G401 (cell line): ENCODE results near the gene LLPH. TPM values are rescaled to one million over a fixed set of nuclear protein-coding genes. Genes with fewer than 3 reads are reported as not detected.

Experiments used
- DNase-seq: peaks from one replicate; pipeline ENCODE4 v3.0.0-alpha.2; 2015; ENCODE audit warnings: low spot score
- in situ Hi-C: cut with HindIII; loops from 2 replicates; pipeline ENCODE4 v1.10.0; 2016; ENCODE audit warnings: low sequenced_read_pairs, mixed read lengths
- total RNA-seq: library from RNA; depleted of rRNA; stranded (reverse); fragments of >200 nt; shearing (Covaris generic); gene quantifications from 2 replicates; pipeline ENCODE4 v1.2.3, GENCODE V29; 2014

LLPH gene
- total RNA-seq, 1 experiment from 2014 or later, result 36.5 TPM

DNA sequence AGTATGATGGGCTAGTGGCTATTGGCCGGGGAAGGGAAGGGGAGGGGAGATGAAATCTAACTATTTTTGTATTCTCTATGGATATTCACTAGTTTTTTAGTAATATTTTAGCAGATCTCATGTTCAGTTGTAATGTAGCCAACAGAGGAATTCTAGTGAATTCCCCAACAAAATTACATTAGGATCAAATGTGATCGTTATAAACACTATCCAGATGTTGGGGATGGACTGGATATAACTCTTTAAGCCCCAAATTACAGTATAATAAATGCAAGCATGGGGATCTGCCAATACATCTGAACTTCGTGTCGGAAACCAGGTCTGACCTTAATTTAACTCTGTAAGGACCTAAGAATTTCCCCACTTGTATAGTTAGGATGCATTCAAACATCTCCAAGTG, 21.5 kb downstream of the LLPH start:
- in situ Hi-C loops, result no loop called here

DNA sequence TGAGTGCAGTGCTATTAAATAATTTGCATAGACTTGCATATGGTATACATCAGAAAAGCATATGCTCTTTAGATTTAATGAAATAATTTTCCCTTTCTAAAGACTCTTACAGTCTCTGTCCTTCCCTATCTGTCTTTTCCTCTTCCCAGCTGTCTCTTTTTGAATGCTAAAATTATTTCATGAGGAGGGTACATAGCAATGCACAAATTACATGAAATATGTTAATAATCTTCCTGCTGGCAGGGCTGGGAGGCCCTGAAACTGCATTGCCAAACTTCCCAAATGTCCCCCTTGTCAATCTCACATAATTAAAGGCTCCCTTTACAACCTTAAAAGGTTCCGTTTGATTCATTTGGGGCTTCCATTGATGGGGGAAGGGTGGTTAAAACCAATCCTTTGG, 22.2 kb downstream of the LLPH start:
- in situ Hi-C loops, result no loop called here
- no peak for DNase-seq

More for the DNA sequence above, 21.5 kb downstream of the LLPH start:
- DNase-seq, result no peak

DNA sequence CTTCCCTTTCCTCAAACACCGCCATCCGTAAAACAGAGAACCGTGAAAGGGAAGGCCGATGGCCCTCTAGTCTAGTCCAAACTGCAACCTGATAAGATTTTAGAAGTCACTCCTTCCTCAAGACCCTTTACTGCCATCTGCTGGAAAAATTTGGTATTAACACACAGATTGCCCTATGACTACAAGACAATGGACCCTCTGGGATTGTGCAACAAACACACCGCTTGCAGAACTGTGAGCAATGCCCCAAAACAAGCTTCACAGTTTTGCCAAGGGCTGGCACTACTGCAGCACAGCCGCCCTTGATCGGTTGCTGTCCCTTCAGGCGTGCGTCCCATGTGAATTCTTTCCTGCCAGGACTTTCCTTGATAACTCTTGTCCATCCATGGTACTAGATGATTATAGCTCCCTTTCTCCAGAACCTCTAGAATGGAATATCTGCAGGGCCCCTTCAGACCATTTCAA, 23.1 kb downstream of the LLPH start:
- peak; percentile 84 for DNase-seq
- in situ Hi-C loops, result no loop called here

DNA sequence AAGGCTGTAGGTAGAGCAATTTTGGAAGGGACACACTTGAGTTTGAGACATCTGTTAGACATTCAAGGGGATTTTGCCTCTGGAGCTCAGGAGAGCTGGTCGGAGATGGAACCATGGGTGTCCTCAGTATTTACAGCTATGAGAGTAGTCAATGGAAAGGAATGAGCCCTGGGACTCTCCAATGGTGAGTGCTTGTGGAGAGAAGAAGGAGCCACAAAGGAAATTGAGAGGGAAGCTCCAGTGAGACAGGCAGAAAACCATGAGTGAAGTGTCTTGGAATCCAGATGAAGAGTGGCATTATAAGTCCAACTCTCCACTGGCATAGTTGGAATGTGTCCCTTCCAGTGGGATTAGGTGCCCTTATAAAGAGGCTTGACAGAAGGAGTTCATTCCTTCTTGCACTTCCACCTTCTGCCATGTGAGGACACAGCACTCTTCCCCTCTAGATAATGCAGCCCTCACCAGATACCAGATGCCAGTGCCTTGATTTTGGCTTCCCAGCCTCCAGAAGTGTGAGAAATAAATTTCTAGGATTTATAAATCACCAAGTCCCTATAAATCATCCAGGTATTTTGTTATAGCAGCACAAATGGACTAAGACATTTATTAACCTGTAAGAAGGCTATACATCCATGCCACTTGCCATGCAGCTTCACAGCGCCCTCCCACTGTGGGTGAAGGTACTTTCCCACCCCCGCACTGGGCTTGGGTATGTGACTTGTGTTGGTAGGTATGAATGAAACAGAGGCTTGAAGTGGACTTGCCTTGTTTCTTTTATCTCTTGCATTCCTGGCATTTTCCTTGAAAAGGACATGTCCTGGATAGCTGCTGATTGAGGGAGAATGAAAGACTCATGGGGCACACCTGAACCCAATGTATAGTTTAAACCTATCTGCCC, 27.3 kb downstream of the LLPH start:
- DNase-seq, result no peak
- in situ Hi-C loops, result no loop called here

DNA sequence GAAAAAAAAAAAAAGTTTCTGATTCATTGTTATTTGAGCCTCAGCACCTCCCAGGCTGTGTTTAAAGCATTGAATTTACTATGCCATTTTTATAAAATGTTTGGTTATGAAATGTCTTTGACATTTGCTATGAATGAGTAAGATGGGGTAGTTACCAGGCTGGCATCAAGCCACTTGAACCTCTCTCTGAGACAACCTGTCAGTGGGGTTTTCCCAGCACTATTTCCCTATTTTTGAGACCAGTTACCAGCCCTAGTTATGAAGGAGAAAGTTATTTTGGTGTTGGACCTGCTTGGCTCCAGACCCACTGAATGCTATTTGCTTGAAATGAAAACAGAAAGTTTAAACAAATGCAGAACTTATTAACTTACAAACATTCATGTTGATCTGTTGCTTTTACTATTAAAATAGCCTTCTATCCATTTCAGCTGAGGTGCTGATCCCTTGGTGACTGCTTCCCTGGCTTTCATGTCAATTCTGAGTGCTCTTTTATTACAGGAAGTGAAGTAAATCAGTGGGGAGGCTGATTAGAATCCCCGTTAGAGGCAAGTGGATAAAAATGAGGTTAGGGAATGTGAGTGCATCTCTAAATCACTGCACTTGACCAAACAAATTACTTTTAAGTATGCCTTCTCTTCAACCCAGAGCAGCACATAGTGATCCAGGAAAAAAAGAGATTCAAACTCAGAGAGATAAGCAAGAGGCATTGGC, 37.8 kb downstream of the LLPH start:
- no peak for DNase-seq
- in situ Hi-C loops, result no loop called here

DNA sequence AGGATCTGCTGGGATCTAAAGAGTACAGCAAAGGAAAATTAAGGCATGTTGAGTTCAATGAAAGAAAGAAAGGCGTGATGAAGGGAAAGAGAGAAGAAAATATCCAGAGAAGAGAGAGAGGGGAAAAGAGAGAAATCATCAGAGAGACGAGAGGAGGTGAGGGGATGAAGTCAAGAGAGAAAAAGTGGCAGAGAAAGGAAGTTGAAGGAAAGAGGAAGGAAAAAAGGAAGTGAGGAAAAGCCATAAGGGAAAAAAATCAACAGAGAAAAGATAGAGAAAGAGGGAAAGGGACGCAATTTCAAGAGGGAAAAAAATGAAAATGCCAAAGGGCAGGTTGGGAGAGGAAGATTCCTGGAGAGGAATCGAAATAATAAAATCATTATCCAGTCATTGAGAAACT, 40.4 kb downstream of the LLPH start:
- in situ Hi-C loops, result no loop called here
- no peak for DNase-seq

DNA sequence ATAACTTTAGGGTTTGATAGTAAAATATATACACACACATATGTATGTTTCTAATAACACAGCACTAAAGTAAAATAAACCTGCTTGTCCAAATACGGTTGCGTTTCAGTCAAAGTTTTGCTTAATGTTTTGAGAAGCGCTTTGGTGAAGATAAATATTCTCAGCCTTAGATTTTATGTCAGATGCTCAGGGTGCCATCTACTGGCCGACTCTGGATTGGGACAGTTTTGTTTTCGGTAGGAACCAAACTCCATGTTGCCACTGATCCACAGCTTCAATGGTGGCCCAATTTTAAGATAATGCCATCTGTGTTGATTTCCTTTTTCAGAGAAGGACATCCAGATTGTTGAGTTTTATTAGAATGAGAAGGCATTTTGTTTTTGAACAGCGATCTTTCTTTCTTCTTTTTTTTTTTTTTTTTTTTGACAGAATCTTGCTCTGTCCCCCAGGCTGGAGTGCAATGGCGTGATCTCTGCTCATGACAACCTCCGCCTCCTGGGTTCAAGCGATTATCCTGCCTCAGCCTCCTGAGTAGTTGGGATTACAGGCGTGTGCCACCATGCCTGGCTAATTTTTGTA, 43.1 kb downstream of the LLPH start:
- in situ Hi-C loops, result no loop called here

DNA sequence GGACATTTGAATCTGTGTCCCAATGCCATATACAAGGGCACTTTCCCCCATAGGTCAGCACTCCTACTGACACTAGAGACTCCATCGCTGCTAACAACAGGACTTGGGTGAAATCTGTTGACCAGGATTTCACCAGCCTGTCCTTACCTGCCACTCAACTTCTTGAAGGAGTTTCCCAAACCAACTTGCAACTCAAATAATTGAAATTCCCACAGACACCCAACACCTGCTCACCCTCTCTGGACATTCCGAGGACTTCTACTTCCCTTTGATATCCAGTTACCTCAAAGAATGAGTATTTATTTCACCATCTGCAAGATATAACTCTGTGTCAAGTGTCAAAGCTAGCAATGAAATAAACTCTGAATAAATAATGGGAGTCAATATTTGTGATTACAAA, 44.6 kb downstream of the LLPH start:
- in situ Hi-C loops, result no loop called here
- no peak for DNase-seq

More for the DNA sequence above, 43.1 kb downstream of the LLPH start:
- DNase-seq, result peak; percentile 68

DNA sequence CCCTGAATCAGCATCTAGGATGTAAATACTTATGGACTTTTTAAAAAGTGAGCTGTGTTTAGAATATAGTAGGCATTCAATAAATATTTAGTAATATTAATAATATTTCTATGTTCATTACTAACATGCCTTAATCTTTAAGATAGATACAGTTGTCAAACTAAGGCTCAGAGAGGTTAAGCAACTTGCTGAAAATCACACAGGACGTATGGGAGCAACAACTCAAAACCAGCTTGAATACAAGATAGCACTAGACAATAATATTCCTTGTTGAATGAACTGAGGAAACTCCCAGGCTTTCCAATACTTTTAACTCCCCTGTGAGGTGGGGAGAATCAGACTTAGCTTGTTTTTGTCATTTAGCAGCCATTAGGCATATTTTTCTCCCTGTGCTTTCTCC, 45.3 kb downstream of the LLPH start:
- in situ Hi-C loops, result no loop called here
- no peak for DNase-seq

DNA sequence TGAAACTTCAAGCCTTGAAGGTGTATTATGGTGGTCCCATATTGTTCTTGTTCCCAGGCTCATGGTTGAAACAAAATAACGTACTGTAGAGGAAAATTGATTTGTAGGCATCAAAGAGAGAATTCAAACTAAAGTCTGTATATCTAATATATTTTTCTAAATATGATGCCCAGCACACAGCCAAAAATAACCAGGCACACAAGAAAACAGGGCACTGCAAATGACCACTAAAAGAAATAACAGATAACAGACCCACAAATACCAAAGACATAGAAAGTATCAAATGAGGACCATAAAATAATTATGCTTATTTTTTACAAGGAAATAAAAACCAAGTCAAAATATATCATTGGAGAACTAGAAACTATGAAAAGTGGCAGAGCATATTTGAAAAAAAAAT, 46.8 kb downstream of the LLPH start:
- in situ Hi-C loops, result no loop called here
- DNase-seq, result no peak

DNA sequence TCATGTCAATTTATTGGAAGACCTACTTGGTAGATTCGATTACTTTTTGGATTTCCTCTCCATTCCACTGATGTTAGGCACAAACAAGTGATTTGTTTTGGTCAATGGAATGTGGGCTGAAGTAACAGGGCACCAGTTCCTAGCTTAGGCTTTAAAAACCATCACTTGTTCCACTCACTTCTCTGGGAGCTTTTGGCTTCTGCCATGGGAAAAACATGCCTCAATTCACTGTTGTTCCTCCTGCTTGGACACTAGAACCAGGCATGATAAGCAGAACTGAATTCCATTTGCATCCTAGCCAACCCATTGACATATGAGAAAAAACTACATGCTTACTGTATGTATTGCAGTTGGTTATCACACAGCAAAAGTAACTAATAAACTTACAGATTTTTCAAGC, 47.8 kb downstream of the LLPH start:
- DNase-seq, result no peak
- in situ Hi-C loops, result no loop called here

DNA sequence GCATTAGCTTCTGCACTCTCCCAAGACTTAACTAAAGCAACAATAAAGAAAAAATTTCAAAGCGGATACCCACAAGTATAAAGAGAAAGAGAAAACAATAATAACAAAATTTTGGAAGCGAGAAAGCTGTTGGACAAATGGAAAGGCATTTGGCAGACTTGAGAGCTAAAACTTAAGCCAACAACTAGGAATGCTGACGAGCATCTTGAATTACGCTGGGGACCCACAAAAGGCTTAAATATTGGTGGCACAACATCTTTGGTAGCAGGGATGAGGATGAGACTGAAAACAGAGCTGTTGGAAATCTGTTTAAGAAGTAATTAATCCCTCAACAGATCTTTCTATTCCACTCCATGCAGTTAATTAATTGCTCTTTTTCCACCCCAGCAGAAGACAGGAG, 49.8 kb downstream of the LLPH start:
- in situ Hi-C loops, result no loop called here

DNA sequence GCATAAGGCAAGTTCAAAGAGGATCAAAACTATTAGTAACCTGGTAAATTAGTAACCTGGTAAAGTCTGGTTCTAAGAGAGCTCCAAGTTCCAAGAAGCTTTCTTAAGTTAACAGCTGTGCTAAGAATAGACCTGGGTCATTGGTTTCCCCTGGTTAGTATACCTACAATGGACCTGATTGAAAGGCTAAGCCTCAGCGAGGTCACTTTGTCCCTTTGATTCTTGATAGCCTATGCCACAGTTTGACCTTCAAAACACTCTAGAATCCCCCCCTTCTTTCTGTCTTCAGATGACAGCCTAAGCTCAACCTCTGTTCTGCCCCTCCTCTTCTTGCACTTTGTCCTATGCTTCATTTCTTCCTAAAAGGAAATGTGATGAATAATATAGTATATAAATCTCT, 53.0 kb downstream of the LLPH start:
- in situ Hi-C loops, result no loop called here
- no peak for DNase-seq

More for the DNA sequence above, 49.8 kb downstream of the LLPH start:
- no peak for DNase-seq

DNA sequence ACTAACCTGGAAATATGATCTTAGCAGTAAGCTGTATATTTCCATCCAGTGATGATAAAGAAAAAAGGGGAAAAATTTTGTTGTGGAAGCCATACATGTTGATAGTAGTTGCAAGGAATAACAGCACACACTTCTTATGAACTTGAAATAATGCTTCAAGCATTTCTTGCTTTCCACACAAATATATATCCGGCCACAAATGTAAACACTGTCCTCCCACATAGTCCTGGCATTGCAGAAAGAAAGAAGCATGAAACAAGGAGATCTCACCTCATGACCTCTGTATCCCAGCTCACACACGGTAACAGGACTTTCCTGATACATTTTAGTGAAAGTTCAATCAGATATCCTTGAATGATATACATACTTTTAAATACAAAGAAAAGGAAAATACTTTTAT, 56.0 kb downstream of the LLPH start:
- in situ Hi-C loops, result no loop called here
- DNase-seq, result no peak

DNA sequence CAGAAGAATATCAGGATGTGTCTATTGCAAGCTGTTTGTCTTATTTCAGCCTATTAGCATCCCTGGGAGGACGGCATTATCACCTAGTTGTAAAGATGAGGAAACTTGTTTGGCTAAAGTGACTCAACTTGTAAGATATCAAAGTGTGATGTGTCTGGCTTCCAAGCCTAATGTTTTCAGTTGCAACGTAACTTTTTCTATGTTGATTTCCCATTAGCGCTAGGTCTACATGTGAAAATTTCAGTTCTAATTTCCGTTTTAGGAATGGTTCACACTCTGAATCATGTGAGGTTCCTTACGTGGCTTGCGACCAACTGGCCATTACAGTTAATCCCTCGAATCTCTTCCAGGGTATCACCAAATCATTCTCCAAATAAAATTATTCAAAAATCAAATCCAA, 58.0 kb downstream of the LLPH start:
- in situ Hi-C loops, result no loop called here
- DNase-seq, result no peak

DNA sequence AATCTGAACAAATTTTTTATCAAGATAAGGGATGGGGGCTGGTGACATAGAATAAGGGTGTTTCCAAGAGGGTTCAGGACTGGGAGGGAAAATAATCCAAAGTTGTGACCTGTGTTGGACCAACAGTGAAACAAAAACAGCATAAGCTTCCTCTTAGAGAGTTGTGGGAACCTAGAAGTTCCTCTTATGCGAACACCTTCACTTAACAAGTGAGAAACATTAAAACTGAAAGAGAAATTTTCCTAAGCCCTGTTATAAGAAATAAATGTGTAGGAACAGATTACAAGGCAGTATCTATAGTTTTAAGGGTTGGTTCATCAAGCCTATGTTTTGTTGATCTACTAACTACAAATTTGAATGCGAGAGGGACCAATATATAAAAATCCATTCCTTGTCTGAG, 58.4 kb downstream of the LLPH start:
- in situ Hi-C loops, result no loop called here
- no peak for DNase-seq

DNA sequence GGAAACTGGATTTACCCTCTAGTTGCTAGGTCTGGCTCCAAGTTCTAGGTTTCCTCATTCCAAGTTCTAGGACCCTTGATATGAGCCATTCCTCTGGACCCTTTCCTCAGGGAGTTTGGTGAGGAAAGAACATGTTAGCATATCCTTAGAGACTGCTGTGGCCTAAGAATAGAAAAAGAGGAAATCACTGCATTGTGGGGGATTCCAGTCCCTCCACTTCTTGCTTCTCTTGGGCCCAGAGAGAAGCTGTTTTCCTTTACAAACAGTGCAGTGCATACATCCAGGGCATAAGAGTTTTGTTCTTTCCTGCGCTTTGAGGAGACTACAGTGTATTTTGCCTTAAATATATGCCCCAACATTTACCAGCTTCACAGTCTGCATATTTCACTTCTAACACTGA, 59.0 kb downstream of the LLPH start:
- no peak for DNase-seq
- in situ Hi-C loops, result no loop called here

DNA sequence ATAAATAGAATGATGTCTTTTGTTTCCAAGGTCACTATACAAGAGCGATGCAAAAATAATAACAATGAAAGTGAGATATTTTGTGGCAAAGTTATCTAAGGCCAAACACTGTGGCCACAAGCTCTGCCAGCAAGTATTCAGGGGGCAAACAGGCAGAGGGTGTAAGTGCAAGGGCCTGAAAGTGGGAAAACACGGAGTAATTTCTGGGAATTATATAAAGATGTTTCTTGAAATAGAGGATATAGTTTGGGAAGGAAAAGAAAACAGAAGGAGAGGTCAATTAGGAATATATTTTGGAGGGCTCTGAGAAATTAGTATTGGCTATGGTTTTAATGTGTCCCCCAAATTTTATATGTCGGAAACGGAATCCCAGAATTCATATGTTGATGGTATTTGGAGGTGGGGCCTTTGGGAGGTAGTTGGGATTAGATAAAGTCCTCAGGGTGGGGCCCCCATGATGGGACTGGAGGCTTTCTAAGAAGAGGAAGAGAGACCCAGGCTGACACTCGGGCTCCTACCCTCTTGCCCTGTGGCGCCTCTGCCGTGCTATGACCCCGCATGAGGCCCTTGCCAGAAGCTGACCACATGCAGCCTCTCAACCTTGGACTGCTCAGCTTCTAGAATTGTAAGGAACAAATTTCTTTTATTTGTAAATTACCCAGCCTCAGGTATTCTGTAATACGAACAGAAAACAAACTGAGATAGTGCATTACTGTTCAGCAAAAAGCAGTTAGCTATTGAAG, 60.0 kb downstream of the LLPH start:
- DNase-seq, result no peak
- in situ Hi-C loops, result no loop called here

DNA sequence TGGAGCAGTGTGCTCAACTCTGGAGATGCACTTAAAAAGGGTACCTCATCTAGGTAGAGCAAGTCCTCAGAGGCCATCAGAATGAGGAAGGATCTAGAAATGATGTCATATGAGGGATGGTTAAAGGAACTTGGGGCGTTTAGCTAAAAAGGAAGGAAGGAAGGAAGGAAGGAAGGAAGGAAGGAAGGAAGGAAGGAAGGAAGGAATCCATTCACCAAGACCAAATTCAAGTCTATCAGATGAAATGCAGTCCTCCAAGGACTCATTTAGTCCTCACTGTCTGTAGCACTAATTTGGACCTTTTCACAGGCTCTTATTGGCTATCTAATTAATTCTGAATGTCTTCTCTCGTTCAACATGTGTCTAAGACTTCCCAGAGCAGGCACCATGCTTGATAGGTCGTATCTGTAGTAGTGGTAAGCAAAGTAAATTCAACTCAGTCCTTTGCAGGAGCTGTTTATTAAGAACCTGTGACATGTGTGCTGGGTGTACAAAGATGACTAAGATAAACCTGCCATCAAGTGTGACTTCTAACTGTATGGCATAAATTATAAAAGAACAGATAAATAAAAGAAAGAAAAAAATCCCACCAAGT, 63.5 kb downstream of the LLPH start:
- in situ Hi-C loops, result no loop called here

More for the DNA sequence above, 63.5 kb downstream of the LLPH start:
- DNase-seq, result no peak
